Left ventricle myocardium superior (tissue), 1 donor: ENCODE results near the gene CXorf66. TPM values are rescaled to one million over a fixed set of nuclear protein-coding genes. Genes with fewer than 3 reads are reported as not detected.
"Not testable (repeated sequence)": the region's sequence is repeated elsewhere in the genome, so short reads cannot be mapped to it uniquely, and the experiment has no call there.

Experiments used
- ATAC-seq: fragments of 200-7000 bp; cut with Tn5 transposase; one replicate; pipeline ENCODE4 v1.9.1; 2020; ENCODE audit warnings: mild to moderate bottlenecking, moderate library complexity
- DNase-seq: peaks from one replicate; pipeline ENCODE4 v3.0.0-alpha.2; 2020
- intact Hi-C: fragments of 100-400 bp; cut with micrococcal nuclease; formaldehyde crosslinking; loops from one replicate; pipeline ENCODE4 v1.11.0; 2022
- microRNA-seq: library from miRNA; unstranded; fragments of <30 nt; microRNA quantifications from one replicate; pipeline ENCODE4 v1.2.0, GENCODE V29; 2020; ENCODE audit warnings: borderline number of aligned reads
- total RNA-seq: library from RNA; stranded (reverse); fragmentation: NEBNext Ultra II Directional; extraction: Animal tissue kit (Norgen Biotek cat#: 25700); gene quantifications from one replicate; pipeline ENCODE4 v1.2.1, GENCODE V29; 2021
- donor health status: DM: no; HTN: yes; CAD: no; lungs with severe emphysema.

The CXorf66 gene
- total RNA-seq, 1 donor from 2014 or later = not detected

DNA sequence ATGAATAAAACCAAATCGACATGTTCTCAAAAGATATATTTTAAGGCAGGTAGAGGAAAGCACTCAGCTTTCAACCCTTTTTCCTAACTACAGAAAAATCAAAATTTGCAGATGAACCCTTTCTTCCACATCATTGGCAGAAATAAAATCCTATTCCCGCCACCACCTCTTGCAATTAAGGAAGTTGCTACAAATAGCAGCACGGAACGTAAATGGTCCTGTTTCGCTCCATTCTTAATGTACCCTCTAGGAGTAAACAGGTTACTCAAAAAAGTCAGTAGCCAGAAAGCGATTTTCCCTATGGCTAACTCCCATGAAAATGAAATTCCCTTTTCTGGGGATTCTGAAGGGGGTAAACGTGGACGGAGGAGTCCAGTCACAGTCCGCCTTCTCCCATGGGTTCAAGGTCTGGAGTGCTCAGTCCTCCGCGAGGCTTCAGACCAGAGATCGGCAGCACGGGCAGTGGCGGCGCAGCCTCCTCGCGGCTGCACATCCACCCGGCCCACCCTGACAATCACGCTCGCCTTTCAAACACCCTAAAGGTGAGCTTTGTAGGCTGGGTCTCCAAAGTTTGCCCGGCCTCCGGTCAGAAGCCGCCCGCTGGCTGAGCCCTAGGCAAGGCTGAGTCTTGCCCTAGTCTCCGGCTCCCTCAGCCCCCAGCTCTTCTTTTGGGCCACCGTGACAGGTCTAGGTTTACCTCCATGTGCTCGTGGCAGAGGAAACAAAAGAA is 34.2 kb downstream of the CXorf66 start:
- ATAC-seq (no peak), DNase-seq (peak; percentile 27)
- intact Hi-C loops = no loop called here

DNA sequence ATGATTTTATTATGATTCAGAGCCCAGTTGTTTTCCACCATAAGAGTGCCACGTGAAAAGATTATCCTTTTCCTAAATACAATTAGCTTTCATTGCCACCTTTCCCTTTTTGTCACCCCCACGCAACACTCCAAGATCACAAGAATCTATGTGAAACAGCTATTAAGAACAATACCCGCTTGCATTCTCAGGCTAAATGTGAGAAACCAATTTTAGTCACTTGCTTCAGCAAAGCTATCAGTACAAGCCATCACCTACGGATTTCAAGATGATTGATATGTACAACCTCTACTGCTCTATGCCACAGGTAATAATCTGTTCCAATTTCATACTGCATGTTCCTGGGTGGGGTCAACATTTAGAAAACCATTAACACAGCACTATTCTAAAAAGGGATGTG is 34.9 kb downstream of the CXorf66 start:
- intact Hi-C loops = no loop called here
- DNase-seq = no peak
- no peak for ATAC-seq

DNA sequence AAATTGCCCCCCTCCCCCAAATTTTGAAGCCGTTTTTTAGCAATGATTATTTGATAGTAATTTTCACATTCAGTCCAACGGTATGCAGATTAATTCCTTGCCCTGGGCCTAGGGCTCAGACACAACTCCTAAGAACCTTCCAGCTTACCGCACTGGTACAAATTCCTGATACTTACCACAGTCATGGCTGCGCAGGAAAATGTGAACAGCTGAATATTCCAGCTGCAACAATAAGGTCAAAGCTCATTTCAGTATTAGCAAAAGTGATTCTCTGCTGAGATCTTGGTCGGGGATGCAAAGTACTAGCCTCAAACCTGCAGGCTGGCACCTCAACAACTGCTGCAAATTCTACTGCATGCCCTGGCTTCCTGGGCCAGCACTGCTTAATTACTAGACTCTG is 35.4 kb downstream of the CXorf66 start:
- intact Hi-C loops = no loop called here
- DNase-seq = no peak
- no peak for ATAC-seq

DNA sequence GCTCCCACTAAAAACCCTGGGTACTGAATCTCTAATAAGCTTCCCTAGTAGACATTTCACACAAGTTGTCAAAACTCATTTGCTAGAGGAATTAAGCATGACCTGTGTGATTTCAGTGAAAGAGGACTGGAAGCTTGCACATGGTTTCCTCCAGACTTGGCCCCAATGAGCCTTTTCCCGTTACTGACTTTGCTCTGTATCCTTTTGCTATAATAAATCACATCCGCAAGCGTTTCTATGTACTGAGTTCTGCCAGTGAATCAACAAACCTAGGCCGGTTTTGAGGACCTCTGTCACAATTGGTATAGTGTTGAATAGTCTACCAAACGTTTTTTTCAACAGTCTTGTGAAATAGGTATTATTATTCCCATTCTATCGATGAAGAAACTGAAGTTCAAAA is 40.6 kb downstream of the CXorf66 start:
- ATAC-seq (no peak), DNase-seq (no peak)
- intact Hi-C loops = no loop called here

DNA sequence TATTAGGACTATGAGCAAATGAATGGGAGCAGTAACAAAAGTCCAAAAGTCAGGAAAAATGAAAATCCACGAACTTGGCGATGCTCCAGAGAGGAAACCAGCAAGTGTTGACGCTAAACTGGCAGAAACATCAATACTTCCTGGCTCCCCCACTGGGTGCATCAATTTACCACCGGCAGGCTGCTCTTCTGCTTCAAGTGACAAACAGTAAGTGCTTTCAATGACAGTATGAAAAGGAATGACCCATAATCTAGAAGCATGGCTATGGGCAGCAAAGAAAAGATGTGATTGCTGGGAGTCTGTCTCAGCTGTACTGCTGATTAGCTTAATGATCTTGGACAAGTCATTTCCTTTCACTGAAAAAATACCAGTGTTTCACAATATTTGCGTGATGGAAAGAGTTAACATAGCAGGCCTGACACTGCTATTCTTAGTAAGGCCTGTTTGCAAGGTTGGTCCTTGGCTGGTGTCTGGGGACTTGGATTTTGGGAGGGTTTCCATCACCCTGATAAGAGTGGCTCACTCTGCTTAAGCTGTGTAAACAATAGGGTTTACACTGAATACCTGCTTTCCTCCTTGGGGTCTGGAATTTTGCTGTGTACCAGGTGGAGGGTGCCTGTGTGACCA is 41.1 kb downstream of the CXorf66 start:
- no peak for DNase-seq
- ATAC-seq = no peak
- intact Hi-C loops = no loop called here

DNA sequence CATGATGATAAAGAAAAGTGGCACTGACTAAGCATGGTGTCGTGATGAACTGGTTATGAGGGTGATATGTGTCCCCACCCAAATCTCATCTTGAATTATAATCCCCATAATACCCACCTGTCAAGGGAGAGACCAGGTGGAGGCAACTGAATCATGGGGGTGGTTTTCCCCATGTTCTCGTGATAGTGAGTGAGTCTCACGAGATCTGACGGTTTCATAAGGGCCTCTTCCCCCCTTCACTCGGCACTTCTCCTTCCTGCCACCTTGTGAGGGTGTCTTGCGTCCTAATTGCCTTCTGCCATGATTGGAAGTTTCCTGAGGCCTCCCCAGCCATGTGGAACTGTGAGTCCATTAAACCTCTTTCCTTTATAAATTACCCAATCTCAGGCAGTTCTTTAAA is 44.2 kb downstream of the CXorf66 start:
- intact Hi-C loops, ATAC-seq: not testable (repeated sequence)

DNA sequence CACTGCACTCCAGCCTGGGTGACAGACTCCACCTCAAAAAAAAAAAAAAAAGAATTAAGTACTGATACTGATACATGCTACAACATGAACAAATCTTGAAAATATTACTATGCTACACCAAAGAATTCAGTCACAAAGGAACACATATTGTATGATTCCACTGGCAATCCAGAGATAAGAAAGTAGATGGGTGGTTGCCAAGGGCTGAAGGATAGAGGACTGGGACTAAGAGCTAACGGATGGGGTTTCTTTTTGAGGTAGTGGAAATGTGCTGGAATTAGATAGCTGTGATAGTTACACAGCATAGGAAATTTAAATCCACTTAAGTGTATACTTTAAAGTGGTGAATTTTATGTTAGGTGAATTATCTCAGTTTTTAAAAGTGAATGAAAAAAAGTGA is 45.0 kb downstream of the CXorf66 start:
- ATAC-seq = no peak
- intact Hi-C loops = no loop called here

More for the DNA sequence above, 44.2 kb downstream of the CXorf66 start:
- not testable (repeated sequence) for DNase-seq

DNA sequence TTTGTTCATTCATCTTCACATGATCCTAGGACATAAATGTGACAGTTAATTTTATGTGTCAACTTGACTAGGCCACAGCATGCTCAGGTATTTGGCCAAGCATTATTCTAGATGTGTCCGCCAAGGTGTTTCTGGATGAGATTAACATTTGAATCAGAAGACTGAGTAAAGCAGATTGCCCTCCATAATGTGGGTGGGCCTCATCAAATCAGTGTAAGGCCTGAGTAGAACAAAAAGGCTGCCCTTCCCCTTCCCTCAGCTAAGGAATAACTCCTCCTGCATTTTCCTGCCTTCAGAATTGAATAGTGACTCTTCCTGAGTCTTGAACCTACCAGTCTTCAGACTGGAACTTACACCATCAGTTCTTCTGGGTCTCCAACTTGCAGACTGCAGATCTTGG is 50.9 kb downstream of the CXorf66 start:
- intact Hi-C loops = no loop called here

More for the DNA sequence above, 45.0 kb downstream of the CXorf66 start:
- no peak for DNase-seq

DNA sequence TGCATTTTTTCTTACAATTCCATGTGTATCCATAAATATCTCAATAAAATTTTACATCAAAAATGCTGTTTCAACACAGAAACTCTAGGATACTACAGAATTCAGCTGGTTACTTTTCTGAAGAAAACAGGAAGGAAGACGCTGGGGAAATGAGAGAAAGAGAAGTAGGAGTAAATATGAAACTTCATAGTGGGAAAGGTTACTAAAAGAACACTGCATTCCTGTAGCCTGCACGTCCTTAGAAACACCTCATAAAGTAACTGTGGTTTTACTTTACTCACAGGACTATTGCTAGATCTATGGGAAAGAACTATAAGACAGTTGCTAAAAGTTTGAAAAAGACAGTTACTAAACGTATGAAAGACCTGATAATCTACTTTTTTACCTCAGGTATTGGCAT is 55.6 kb downstream of the CXorf66 start:
- DNase-seq = no peak
- no peak for ATAC-seq
- intact Hi-C loops = no loop called here

More for the DNA sequence above, 50.9 kb downstream of the CXorf66 start:
- no peak for DNase-seq
- ATAC-seq = no peak

DNA sequence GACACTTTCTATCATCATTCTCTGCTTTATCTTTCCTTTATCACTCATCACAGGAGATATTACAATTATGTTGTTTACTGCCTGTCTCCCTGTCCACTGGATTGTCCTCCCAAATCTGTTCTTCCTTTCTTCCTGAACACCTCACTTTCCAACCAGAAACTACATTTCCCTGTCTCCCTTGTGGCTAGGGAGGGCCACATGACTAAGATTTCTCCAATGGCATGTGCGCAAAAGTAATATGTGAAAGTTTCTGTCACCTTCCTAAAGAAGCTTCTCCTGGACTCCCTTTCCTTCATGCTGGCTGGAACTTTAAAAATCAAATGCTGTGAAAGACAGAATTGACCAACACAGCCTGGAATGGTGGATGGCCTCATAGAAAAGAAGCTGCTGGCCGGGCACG is 58.2 kb downstream of the CXorf66 start:
- DNase-seq = no peak
- no peak for ATAC-seq
- intact Hi-C loops = no loop called here

DNA sequence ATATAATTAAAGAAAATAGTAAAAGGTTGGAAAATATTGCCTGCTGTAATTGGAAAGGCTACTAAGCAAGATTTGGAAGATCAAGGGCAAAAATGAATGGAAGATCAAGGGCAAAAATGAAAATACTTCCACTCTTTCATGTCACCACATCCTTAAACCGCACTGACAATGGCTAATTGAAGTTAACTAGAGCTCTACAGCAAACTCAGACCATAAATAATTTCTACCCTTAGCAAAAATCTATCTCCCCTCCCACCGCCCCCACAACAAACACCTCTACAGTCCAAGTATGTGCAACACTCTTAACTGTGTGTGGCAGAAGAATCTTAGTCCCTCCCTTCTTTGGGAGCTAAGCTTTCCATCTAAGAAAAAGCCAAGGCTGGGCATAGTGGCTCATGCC is 59.6 kb downstream of the CXorf66 start:
- intact Hi-C loops = no loop called here
- no peak for ATAC-seq
- DNase-seq = no peak

Small RNA genes within 50 kb of the gene (microRNA-seq; reads per million reads assigned to microRNA genes)
- 26.5 reads per million, percentile 22 among the genes with 10 or more reads in this experiment for gene MIR505

Other genes starting within 250 kb of the CXorf66 start
- gene ATP11C, start 32.5 kb downstream of the CXorf66 start, total RNA-seq = 3.2 TPM